ENCODE results near the gene AJAP1. TPM values are rescaled to one million over a fixed set of nuclear protein-coding genes. Genes with fewer than 3 reads are reported as not detected.

Gene AJAP1
- total RNA-seq, 2 donors from 2014 or later, result 0.41 to 0.49 TPM

DNA sequence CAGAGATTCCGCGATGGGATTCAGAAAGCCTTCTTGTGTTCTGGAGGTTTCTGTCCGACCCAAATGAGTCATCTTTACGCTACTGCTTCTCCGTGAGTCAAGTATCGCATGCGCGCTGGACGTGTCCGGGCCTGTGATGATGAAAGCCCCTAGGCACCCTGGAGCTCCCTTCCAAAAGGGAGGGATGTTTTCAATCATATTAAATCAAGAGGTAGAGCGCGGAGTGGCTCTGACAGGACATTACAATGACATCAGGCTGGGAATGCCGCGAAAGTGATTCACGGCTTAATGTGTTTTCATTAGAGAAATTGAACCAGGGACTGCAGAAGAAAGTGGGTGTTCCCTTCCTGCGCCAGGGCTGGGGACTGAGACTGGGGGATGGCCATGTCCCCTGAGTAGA is 48.5 kb downstream of the AJAP1 start:
- DNase-seq (ENCODE audit: low spot score), result no peak
- no peak for ATAC-seq (ENCODE audit: insufficient number of reproducible peaks, low FRiP score, low read depth)

DNA sequence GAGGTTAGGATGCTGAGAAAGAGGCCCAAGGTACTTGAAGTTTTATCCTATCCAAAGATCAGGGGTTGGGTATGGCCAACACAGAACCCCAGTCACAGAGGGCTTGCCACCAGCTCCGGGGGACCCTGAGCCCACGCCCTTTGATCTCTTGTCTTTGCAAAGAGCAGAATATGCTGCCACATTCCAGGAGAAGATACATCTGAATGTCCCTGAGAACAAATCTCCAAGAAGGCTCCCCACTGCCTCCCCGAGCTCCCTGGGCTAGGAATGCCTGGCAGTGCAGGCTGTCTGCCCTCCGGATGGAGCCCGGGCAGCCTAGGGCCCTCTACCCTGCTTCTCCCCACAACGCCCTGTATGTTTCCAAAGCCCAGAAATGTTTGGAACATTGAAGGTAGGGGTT is 49.2 kb downstream of the AJAP1 start:
- ATAC-seq (ENCODE audit: insufficient number of reproducible peaks, low FRiP score, low read depth), result no peak
- TF ChIP-seq, protein P1, sequence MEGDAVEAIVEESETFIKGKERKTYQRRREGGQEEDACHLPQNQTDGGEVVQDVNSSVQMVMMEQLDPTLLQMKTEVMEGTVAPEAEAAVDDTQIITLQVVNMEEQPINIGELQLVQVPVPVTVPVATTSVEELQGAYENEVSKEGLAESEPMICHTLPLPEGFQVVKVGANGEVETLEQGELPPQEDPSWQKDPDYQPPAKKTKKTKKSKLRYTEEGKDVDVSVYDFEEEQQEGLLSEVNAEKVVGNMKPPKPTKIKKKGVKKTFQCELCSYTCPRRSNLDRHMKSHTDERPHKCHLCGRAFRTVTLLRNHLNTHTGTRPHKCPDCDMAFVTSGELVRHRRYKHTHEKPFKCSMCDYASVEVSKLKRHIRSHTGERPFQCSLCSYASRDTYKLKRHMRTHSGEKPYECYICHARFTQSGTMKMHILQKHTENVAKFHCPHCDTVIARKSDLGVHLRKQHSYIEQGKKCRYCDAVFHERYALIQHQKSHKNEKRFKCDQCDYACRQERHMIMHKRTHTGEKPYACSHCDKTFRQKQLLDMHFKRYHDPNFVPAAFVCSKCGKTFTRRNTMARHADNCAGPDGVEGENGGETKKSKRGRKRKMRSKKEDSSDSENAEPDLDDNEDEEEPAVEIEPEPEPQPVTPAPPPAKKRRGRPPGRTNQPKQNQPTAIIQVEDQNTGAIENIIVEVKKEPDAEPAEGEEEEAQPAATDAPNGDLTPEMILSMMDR (IDR thresholded peaks at IDR 0.05), result no peak
- no peak for DNase-seq (ENCODE audit: low spot score)
- no peaks in the 10 kb centered on the region for H3K9me3 ChIP-seq
- no peaks in the 10 kb centered on the region for H3K4me1 ChIP-seq (ENCODE audit: control insufficient read depth in 1 of 2, low read depth in 2 of 2)
- H3K4me3 ChIP-seq, result no peak overlapping the region
- H3K27ac ChIP-seq, result no peak overlapping the region
- H3K36me3 ChIP-seq, result no peaks in the 10 kb centered on the region
- H3K27me3 ChIP-seq (replicated peaks; ENCODE audit: insufficient read depth), result no peaks in the 10 kb centered on the region

More for the DNA sequence above, 48.5 kb downstream of the AJAP1 start:
- TF ChIP-seq, protein P1 (IDR thresholded peaks at IDR 0.05), result no peak
- Histone ChIP-seq H3K27me3 (replicated peaks; ENCODE audit: insufficient read depth) (no peaks in the 10 kb centered on the region), H3K4me1 (ENCODE audit: control insufficient read depth in 1 of 2, low read depth in 2 of 2) (no peaks in the 10 kb centered on the region), H3K4me3 (no peak overlapping the region), H3K27ac (no peak overlapping the region), H3K36me3 (no peaks in the 10 kb centered on the region), H3K9me3 (no peaks in the 10 kb centered on the region)

DNA sequence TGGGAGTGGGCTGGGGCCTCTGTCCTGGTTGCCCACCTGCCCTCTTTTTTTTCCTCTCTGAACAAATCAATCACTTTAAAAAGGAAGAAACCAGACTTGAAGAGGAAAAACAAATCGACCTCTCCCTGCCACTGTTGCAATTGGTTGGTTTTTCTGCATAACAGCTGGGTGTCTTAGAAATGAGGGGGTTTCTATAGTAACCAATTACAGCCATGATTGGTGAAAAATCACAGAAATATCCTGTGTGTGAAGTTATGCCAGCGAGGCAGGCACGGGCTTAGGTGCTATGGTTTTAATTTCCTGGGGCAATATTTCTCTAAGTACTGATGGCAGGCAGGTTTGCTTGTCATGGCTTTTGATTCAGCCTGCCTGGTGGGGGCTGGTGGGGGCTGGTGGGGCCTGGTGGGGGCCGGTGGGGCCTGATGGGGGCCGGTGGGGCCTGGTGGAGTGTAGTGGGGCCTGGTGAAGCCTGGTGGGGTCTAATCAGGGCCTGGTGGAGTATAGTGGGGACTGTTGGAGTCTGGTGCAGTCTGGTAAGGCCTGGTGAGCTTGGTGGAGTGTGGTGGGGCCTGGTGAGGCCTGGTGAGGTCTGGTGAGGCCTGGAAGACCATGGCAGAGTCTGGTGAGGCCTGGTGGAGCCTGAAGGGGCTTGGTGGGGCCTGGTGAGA is 54.6 kb downstream of the AJAP1 start:
- H3K4me3 ChIP-seq, result no peak overlapping the region
- H3K27me3 ChIP-seq (replicated peaks; ENCODE audit: insufficient read depth), result no peaks in the 10 kb centered on the region

DNA sequence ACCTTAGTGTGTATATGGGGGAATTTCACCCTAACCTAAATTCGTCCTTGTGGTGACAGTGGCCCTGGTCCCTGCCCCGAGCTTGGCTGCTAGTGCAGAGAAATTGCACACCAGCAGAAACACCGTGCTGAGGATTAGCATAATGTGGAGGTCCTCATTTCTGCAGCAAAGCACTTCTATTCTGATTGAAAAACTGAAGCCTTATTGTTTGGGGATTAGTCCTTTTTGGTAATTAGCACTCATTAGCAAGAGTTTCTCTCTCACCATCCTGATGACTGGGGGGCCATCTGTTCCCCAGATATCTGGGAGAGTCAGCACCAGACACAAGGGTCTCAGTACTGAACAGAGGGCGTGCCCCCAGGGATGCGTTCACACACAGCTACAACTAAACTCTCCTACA is 55.2 kb downstream of the AJAP1 start:
- H3K4me1 ChIP-seq (ENCODE audit: control insufficient read depth in 1 of 2, low read depth in 2 of 2), result no peaks in the 10 kb centered on the region
- H3K36me3 ChIP-seq, result no peaks in the 10 kb centered on the region
- H3K4me3 ChIP-seq, result no peak overlapping the region
- TF ChIP-seq, protein P1 (IDR thresholded peaks at IDR 0.05), result no peak
- no peaks in the 10 kb centered on the region for H3K9me3 ChIP-seq
- no peak for ATAC-seq (ENCODE audit: insufficient number of reproducible peaks, low FRiP score, low read depth)
- no peak for DNase-seq (ENCODE audit: low spot score)
- H3K27ac ChIP-seq, result no peak overlapping the region
- H3K27me3 ChIP-seq (replicated peaks; ENCODE audit: insufficient read depth), result no peaks in the 10 kb centered on the region

More for the DNA sequence above, 54.6 kb downstream of the AJAP1 start:
- Histone ChIP-seq H3K36me3 (no peaks in the 10 kb centered on the region), H3K9me3 (no peaks in the 10 kb centered on the region), H3K27ac (no peak overlapping the region), H3K4me1 (ENCODE audit: control insufficient read depth in 1 of 2, low read depth in 2 of 2) (no peaks in the 10 kb centered on the region)
- TF ChIP-seq, protein P1 (IDR thresholded peaks at IDR 0.05), result no peak
- DNase-seq (ENCODE audit: low spot score) (no peak), ATAC-seq (ENCODE audit: insufficient number of reproducible peaks, low FRiP score, low read depth) (no peak)

DNA sequence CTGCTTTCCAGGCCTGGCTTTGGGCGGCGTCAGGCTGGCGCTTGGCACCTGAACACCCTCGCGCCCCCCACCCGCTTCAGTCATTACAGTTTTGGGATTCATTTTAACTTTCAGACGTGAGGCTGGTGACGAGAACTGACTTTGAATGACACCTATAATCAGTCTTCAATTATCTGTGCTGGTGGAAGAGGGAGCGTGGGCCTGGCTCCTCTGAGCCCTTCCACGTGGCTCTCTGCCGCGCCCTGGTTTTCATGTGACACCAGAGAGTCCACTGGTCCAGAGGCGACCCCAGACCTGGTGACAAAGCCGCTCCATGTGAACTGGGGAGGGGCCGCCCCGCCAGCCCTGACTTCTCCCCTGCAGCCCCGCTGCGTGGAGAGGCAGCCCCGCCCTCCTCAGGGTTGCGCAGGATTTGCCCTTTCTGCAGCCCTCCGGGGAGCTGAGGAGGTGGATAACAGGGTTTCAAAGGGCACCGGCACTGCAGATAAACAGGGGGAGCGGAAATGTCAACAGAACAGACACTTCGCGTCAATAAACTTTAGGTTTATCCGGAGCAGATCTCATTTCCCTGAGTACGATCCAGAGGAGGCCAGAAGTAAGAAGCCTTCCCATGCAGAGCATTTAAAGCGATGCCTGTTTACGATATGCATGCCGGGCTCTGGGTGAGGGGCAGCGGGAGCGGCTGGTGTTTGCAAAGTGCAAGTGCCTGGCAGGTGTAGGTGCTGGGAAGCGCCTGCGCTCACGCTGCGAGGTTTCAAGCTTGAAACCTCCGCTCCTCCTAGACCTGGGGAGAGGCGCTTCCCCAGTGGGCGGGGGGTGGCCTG is 56.4 kb downstream of the AJAP1 start:
- no peaks in the 10 kb centered on the region for H3K36me3 ChIP-seq
- H3K4me3 ChIP-seq, result no peak overlapping the region
- no peaks in the 10 kb centered on the region for H3K27me3 ChIP-seq (replicated peaks; ENCODE audit: insufficient read depth)
- DNase-seq (ENCODE audit: low spot score) (no peak), ATAC-seq (ENCODE audit: insufficient number of reproducible peaks, low FRiP score, low read depth) (no peak)
- H3K9me3 ChIP-seq, result no peaks in the 10 kb centered on the region
- no peak overlapping the region for H3K27ac ChIP-seq
- H3K4me1 ChIP-seq (ENCODE audit: control insufficient read depth in 1 of 2, low read depth in 2 of 2), result no peaks in the 10 kb centered on the region
- TF ChIP-seq, protein P1 (IDR thresholded peaks at IDR 0.05), result no peak
